CD4-positive, alpha-beta T cell treated with Interleukin-2 at 100 ng/mL for 4 hours (primary cell): ENCODE results near the gene MISP.
"Not testable (repeated sequence)": the region's sequence is repeated elsewhere in the genome, so short reads cannot be mapped to it uniquely, and the experiment has no call there.

Experiments
- DNase-seq: peaks from one replicate; pipeline ENCODE4 v3.0.0-alpha.2; 2020; ENCODE audit warnings: low spot score

The MISP gene

GRCh38 chr19:750640-751423 is at the start of gene MISP:
MISP (plus strand) TSS chr19:751112; CDS start chr19:756947, 5,835 bp downstream.
- DNase-seq = no peak

GRCh38 chr19:702847-703246 is 48.1 kb upstream of the MISP start:
- DNase-seq = not testable (repeated sequence)

- DNase-seq = no peak
These were observed 47.6 kb upstream of the MISP start for GRCh38 chr19:703329-703650.

GRCh38 chr19:703651-704446 is 47.1 kb upstream of the MISP start:
- DNase-seq = peak; percentile 27

GRCh38 chr19:704447-704741 is 46.5 kb upstream of the MISP start:
- DNase-seq = no peak

- DNase-seq = no peak
These were observed 42.5 kb upstream of the MISP start, which contains the start of gene PALM for GRCh38 chr19:708154-709143. PALM (plus strand) TSS chr19:708935; CDS start chr19:709147, 212 bp downstream.

GRCh38 chr19:709196-709964 is 41.5 kb upstream of the MISP start:
- DNase-seq = no peak

GRCh38 chr19:709965-710571 is 40.8 kb upstream of the MISP start:
- no peak for DNase-seq

GRCh38 chr19:710767-711166 is 40.1 kb upstream of the MISP start:
- DNase-seq = no peak

- no peak for DNase-seq
These were observed 39.7 kb upstream of the MISP start for GRCh38 chr19:711254-711653.

- DNase-seq = no peak
These were observed 35.6 kb upstream of the MISP start for GRCh38 chr19:715347-715746.

GRCh38 chr19:718251-718951 is 32.5 kb upstream of the MISP start:
- no peak for DNase-seq

- no peak for DNase-seq
These were observed 31.9 kb upstream of the MISP start for GRCh38 chr19:718991-719512.

- no peak for DNase-seq
These were observed 31.1 kb upstream of the MISP start for GRCh38 chr19:719636-720344.

- no peak for DNase-seq
These were observed 30.4 kb upstream of the MISP start for GRCh38 chr19:720345-721160.

GRCh38 chr19:722553-723101 is 28.3 kb upstream of the MISP start:
- no peak for DNase-seq

GRCh38 chr19:723247-723646 is 27.7 kb upstream of the MISP start:
- DNase-seq = no peak

- no peak for DNase-seq
These were observed 27.2 kb upstream of the MISP start for GRCh38 chr19:723714-724113.
